GM23248 (cell line): ENCODE measurements around the gene RAB8A. TPM values are rescaled to one million over a fixed set of nuclear protein-coding genes. Genes with fewer than 3 reads are reported as not detected.
"Not testable (repeated sequence)": the region's sequence is repeated elsewhere in the genome, so short reads cannot be mapped to it uniquely, and the experiment has no call there.

Experiments used
- DNase-seq: peaks from one replicate; pipeline ENCODE4 v3.0.0-alpha.2; 2015
- H2AFZ ChIP-seq: fragments of 200-600 bp; sonication (generic); 2 replicates; pipeline ENCODE4 v1.6.1; 2016; ENCODE audit warnings: antibody characterized with exemption
- H3F3A ChIP-seq: fragments of 200-600 bp; sonication (generic); 2 replicates; pipeline ENCODE4 v1.6.1; 2016; ENCODE audit warnings: mild to moderate bottlenecking, antibody characterized with exemption, mixed run types; ENCODE audit not compliant: insufficient read depth
- H3K27ac ChIP-seq: fragments of 200-600 bp; sonication (generic); 2 replicates; pipeline ENCODE4 v1.5.1; 2016; ENCODE audit warnings: mild to moderate bottlenecking
- H3K27me3 ChIP-seq: fragments of 200-600 bp; sonication (generic); replicated peaks from 2 replicates; pipeline ENCODE4 v1.6.1; 2016; ENCODE audit warnings: mild to moderate bottlenecking; ENCODE audit not compliant: insufficient read depth
- H3K36me3 ChIP-seq: fragments of 200-600 bp; sonication (generic); 2 replicates; pipeline ENCODE4 v1.6.1; 2016; ENCODE audit warnings: low read depth, mild to moderate bottlenecking
- H3K4me1 ChIP-seq: fragments of 200-600 bp; sonication (generic); 2 replicates; pipeline ENCODE4 v1.6.1; 2016; ENCODE audit warnings: mild to moderate bottlenecking; ENCODE audit not compliant: insufficient read depth
- H3K4me2 ChIP-seq: fragments of 200-600 bp; sonication (generic); one replicate; pipeline ENCODE4 v1.6.1; 2016; ENCODE audit warnings: mild to moderate bottlenecking; ENCODE audit not compliant: unreplicated experiment
- H3K4me3 ChIP-seq: fragments of 200-600 bp; sonication (generic); 2 replicates; pipeline ENCODE4 v1.5.1; 2016; ENCODE audit warnings: mild to moderate bottlenecking
- H3K79me2 ChIP-seq: fragments of 200-600 bp; sonication (generic); 2 replicates; pipeline ENCODE4 v1.6.1; 2016; ENCODE audit warnings: mild to moderate bottlenecking; ENCODE audit not compliant: insufficient read depth
- H3K9ac ChIP-seq: fragments of 200-600 bp; sonication (generic); 2 replicates; pipeline ENCODE4 v1.6.1; 2016; ENCODE audit warnings: mild to moderate bottlenecking
- H3K9me2 ChIP-seq: fragments of 200-600 bp; sonication (generic); 2 replicates; pipeline ENCODE4 v1.6.1; 2016; ENCODE audit warnings: mixed run types, mild to moderate bottlenecking, moderate library complexity; ENCODE audit not compliant: insufficient read depth
- H3K9me3 ChIP-seq: fragments of 200-600 bp; sonication (generic); one replicate; pipeline ENCODE4 v1.6.1; 2017; ENCODE audit warnings: low read depth
- H4K20me1 ChIP-seq: fragments of 200-600 bp; sonication (generic); 2 replicates; pipeline ENCODE4 v1.6.0; 2016; ENCODE audit not compliant: insufficient read depth
- EZH2 ChIP-seq: fragments of 200-600 bp; sonication (generic); IDR thresholded peaks from 2 replicates; pipeline ENCODE4 v1.6.1; 2018; ENCODE audit warnings: antibody characterized with exemption, mild to moderate bottlenecking; ENCODE audit not compliant: insufficient read depth, poor library complexity, severe bottlenecking
- EZH2phosphoT487 ChIP-seq: fragments of 200-600 bp; sonication (generic); IDR thresholded peaks from 2 replicates; pipeline ENCODE4 v1.6.1; 2018; ENCODE audit warnings: antibody characterized with exemption, moderate library complexity, mild to moderate bottlenecking, low read depth; ENCODE audit not compliant: insufficient read depth
- WGBS, 2 experiments: methylation state at CpG; one replicate each; pipeline ENCODE4 v1.1.6; 2015 to 2017; ENCODE audit warnings: low lambda C conversion rate in 2 of 2, low coverage in 1 of 2; ENCODE audit errors: missing lambda C conversion rate in 2 of 2; 5-methylcytosine and 5-hydroxymethylcytosine counted together
- in situ Hi-C: fragments of 300-500 bp; cut with MboI; formaldehyde crosslinking; loops from 2 replicates; pipeline ENCODE4 v1.15.0; 2020
- polyA plus RNA-seq: library from polyadenylated mRNA; unstranded; fragments of >200 nt; fragmentation: Nextera tagmentation; extraction: Ambion mirVana; gene quantifications from 2 replicates; pipeline ENCODE4 v1.2.1, GENCODE V29; 2016
- total RNA-seq: library from RNA; depleted of rRNA; stranded (reverse); fragments of >200 nt; shearing (Covaris generic); gene quantifications from 2 replicates; pipeline ENCODE4 v1.2.3, GENCODE V29; 2014

RAB8A gene
- total and polyA plus RNA-seq, 2 experiments from 2014 or later: 42.6 to 112 TPM

DNA sequence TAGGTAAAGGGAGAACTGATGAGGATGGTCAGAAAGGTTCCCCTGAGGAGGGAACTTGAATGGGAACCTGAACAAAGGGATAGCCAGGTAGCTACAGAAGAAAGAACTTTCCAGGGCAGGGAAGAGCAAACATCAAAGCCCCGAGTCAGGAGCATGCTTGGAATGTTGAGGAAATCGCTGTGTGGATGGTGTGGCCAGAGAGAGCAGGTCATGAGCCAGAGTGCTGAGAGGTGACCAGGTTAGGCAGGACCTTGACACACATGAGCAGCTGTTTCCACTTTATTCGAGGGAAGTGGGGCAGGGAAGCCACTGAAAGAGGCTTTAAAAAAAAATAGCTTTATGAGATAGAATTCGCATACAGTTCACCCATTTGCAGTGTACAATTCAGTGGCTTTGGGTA, 4.4 kb downstream of the RAB8A start:
- peaks cover 57% of the 10 kb centered on the region for H3K79me2 ChIP-seq
- no peak for DNase-seq
- no peak overlapping the region; the same call in 1 of the 2 replicates for H3K9ac ChIP-seq
- peaks cover 8% of the 10 kb centered on the region; the same call in 1 of the 2 replicates for H3K4me1 ChIP-seq
- no peak overlapping the region for H3K4me3 ChIP-seq
- H3K27ac ChIP-seq: no peak overlapping the region
- WGBS, 2 experiments: 69 to 75% methylated on average over 4 of the region's 4 CpGs
- H2AFZ ChIP-seq: no peak overlapping the region
- no peaks in the 10 kb centered on the region for H3F3A ChIP-seq
- TF ChIP-seq EZH2 (no peak), EZH2phosphoT487 (no peak)
- H3K9me2 ChIP-seq: no peaks in the 10 kb centered on the region
- H3K36me3 ChIP-seq: peaks cover 13% of the 10 kb centered on the region; the same call in 1 of the 2 replicates
- H3K27me3 ChIP-seq: no peaks in the 10 kb centered on the region
- H4K20me1 ChIP-seq: no peaks in the 10 kb centered on the region
- H3K9me3 ChIP-seq: no peaks in the 10 kb centered on the region
- in situ Hi-C loops: no loop called here
- H3K4me2 ChIP-seq: no peak overlapping the region

DNA sequence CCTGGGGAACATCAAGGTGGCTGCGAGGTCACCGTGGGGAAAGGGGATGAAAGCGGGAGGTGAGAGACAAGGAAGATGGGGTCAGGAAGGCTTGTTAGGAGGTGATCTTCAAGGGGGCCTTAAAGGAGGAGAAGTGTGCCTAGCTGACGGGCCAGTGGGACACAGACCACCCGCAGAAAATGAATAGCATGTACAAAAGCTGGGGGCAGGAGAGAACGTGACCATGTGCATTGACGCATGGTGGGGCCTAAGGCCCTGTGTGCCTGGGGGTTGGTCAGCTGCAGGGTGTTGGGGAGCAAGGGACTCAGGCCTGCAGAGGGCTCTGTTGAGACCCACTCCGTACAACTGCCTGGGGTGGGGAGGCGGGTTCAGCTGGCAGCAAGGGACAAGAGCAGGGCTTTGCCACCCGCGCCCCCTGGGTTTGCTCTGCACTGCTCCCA, 5.9 kb downstream of the RAB8A start:
- Histone ChIP-seq H3K9me2 (no peaks in the 10 kb centered on the region), H3F3A (no peaks in the 10 kb centered on the region), H3K4me3 (no peak overlapping the region), H3K79me2 (peaks cover 48% of the 10 kb centered on the region), H3K4me2 (no peak overlapping the region), H2AFZ (no peak overlapping the region), H3K27ac (no peak overlapping the region), H4K20me1 (no peaks in the 10 kb centered on the region), H3K9me3 (no peaks in the 10 kb centered on the region), H3K4me1 (peaks cover 3% of the 10 kb centered on the region; the same call in 1 of the 2 replicates), H3K36me3 (peaks cover 13% of the 10 kb centered on the region; the same call in 1 of the 2 replicates), H3K27me3 (no peaks in the 10 kb centered on the region), H3K9ac (no peak overlapping the region)
- in situ Hi-C loops: no loop called here
- no peak for TF ChIP-seq EZH2
- no peak for TF ChIP-seq EZH2phosphoT487
- WGBS, 2 experiments: 95 to 97% methylated on average over 11 of the region's 11 CpGs
- no peak for DNase-seq

DNA sequence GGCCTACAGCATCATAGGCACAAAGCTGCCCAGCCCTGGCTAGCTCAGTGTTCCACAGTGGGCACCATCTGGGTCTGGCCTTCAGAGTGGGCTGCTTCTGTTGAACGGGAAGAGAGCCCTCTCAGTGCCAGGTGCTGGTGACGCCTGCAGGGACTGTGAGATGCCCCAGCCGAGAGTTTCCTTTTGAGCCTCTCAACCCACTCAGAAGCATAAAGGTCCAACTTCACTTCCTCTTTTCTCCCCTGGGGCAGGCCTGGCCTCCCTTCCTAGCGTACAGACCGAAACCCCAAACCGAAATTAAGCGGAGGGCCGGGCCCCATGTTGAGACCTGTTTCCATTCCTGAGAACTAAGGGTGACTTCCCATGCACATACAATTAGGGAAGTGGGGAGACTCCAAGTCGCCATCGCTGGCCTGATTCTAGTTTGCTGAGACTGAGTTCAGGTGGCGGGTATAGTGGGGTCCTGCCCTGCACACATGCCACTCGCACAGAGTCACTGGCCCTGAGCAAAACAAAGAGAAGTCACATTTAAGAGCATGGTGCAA, 6.9 kb downstream of the RAB8A start:
- 95 to 98% methylated on average over 12 of the region's 12 CpGs for WGBS, 2 experiments
- Histone ChIP-seq H3K36me3 (peaks cover 13% of the 10 kb centered on the region; the same call in 1 of the 2 replicates), H3F3A (no peaks in the 10 kb centered on the region), H3K4me1 (no peaks in the 10 kb centered on the region), H4K20me1 (no peaks in the 10 kb centered on the region), H3K4me2 (no peak overlapping the region), H3K4me3 (no peak overlapping the region), H2AFZ (no peak overlapping the region), H3K9ac (no peak overlapping the region), H3K9me2 (no peaks in the 10 kb centered on the region), H3K27me3 (no peaks in the 10 kb centered on the region), H3K9me3 (no peaks in the 10 kb centered on the region), H3K79me2 (peaks cover 39% of the 10 kb centered on the region), H3K27ac (no peak overlapping the region)
- DNase-seq: no peak
- no peak for TF ChIP-seq EZH2phosphoT487
- no peak for TF ChIP-seq EZH2
- in situ Hi-C loops: no loop called here

DNA sequence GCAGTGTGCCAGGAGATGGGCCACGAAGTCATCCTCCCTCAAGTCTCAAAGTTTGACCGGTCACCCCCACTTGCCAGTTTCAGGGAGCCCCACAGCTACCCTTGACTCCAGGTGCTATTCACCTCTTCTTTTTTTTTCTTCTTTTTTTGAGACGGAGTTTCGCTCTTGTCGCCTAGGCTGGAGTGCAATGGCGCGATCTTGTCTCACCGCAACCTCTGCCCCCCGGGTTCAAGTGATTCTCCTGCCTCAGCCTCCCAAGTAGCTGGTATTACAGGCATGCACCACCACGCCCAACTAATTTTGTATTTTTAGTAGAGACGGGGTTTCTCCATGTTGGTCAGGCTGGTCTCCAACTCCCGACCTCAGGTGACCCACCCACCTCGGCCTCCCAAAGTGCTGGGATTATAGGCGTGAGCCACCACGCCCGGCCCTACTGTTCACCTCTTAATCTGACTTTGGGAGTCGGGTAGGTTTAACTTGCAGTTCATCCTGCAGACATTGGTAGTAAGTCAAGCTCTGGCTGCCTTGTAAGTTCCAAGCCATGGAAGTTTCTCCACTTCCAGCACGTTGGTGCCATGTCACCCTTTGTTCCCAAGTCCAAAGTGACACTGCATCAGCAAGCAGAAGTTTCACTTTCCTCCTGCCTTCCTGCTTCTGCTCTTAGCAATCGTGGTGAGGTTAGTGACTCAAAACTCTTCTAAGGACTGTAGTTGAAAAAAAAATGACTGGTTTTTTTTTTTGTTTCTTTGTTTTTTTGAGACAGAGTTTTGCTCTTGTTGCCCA, 7.6 kb downstream of the RAB8A start:
- 79 to 83% methylated on average over 18 to 19 of the region's 19 CpGs for WGBS, 2 experiments
- H3K27me3 ChIP-seq, H3K4me2 ChIP-seq, H3K27ac ChIP-seq, DNase-seq, in situ Hi-C loops, H3K9me3 ChIP-seq, H3K4me1 ChIP-seq, H4K20me1 ChIP-seq, H3K4me3 ChIP-seq, H3F3A ChIP-seq, H3K9ac ChIP-seq, H3K9me2 ChIP-seq, H2AFZ ChIP-seq: not testable (repeated sequence)
- Histone ChIP-seq H3K79me2 (peaks cover 32% of the 10 kb centered on the region), H3K36me3 (peaks cover 13% of the 10 kb centered on the region; the same call in 1 of the 2 replicates)
